HG02981 (cell line): ENCODE results near the gene RRP15.

Experiments used
- ATAC-seq: cut with Tn5 transposase; IDR thresholded peaks from one replicate; pipeline ENCODE4 v1.9.1; 2021; ENCODE audit warnings: mild to moderate bottlenecking, moderate library complexity; ENCODE audit not compliant: unreplicated experiment

RRP15 gene

DNA sequence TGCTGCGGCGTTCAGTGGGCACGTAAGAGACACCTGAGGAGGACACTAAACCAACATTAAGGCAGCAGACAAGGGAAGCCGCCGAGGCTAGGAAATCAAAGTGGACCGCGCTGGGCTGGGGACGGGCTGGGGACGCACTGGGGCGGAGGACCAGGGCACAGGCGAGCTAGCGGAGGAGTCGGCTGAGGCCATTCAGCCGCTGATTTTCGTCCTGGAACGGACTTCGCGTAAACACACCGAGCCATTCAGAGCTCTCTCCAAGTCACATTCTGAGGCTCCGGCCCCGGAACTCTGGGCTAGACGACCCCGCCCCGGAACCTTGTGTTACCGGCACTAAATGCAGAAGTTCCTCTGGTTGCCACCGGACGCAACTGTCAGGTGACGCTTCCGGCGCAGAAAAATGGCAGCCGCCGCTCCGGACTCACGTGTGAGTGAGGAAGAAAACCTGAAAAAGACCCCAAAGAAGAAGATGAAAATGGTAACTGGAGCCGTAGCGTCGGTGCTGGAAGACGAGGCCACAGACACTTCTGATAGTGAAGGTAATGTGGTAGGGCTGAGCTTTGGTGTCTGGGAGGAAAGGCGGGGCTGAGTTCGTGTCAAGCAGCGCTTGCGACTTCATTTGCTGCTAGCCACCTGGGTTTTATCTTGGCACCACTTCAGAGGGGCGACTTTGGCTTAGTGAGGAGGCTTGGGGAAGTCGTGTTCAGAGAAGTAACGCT lies at the start of gene RRP15:
TSS of gene RRP15 (plus strand) at position 377 of the 719 bp plus-strand sequence. CDS start at position 401, 24 bp downstream.
- ATAC-seq: peak; percentile 100

DNA sequence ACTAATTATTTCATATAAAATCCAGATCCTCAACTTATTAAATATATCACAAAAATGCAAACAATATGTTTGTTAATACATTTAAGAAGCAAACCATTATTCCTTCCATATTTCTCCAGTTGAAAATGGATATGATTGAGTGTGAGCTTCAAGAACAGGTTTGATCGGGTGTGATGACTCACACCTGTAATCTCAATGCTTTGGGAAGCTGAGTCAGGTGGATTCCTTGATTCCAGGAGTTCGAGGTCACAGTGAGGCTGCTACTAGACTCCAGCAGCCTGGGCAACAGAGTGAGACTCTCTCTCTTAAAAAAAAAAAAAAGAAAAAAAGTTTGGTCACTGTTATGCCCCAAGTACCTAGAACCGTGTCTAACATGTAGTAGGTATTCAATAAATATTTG lies 42.9 kb upstream of the RRP15 start:
- ATAC-seq: no peak

DNA sequence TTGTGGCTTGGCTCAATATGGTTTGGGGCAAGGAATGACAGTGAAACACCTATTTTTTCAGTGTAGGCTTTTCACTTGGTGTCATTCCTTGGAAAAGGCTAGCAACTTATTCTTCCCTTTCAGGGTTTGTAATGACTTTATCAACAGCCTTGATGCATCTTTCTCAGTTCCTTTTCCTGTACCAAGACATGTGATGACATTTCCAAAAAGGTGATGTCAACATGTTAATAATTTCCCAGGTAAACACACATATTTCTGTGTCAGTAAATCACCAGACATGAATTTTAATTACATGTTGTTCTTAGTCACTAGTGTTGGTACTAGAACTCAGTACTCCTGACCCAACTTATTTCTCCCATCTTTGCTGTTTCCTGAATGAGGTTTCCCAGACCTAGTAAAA lies 37.8 kb upstream of the RRP15 start:
- no peak for ATAC-seq

DNA sequence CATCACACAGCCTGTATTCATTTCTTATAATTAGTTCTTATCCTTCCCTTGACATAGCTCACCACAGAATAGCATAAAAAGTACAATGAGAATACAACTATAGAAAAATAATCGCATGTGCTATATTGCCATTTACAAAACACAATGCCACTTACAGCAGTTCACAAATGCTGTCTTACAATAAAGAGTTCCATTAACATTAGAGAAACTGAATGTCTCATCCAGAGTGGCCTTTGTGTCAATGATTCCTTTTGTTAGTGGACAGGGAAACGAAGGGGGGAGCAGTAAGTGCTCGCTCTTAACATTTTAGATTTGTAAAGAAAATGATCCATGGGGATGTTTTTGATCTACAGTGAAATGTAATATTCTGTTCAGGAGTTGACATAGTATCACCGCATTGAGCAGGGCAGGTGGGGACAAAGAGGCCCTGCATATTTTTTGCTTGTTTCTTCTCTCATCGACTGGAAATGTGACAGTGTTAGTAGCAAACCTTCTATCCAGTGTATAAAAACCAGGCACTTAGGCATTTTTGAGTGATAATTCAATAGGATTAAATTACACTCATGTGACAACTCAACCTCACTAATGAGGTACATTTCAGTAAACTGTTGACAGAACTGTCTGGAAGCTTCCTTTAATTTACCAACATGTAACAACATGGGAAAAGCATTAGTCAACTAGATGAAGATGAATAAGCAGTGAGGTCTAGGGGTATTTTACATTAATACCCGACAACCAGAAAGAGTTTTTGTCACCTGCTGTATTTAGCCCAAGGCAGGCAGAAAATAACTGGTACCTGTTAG lies 35.6 kb upstream of the RRP15 start:
- no peak for ATAC-seq

DNA sequence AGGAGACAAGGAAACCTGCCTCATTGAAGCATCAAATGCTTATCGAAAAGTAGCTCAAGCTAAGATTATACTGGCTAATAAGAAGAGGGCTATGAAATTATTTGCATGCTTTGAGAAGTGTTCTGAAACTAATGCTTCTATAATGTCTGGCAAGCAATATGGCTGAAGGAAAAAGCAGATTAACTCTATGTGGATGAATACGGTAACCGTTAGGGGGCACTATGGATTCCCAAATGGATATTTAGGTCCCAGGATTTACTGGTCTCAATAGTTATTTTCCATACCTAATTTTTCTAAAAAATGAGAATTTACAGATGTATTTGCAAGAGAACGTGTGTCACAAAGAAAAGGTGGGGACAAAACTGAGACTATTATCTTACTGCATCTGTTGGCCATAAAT lies 34.6 kb upstream of the RRP15 start:
- ATAC-seq: no peak

- ATAC-seq: no peak
These were observed 30.7 kb upstream of the RRP15 start for GRCh38 chr1:218254296-218254946.

- no peak for ATAC-seq
These were observed 30.0 kb upstream of the RRP15 start for GRCh38 chr1:218255090-218255489.

- no peak for ATAC-seq
These were observed 27.7 kb upstream of the RRP15 start for GRCh38 chr1:218257371-218257770.

GRCh38 chr1:218257971-218258370 lies 27.1 kb upstream of the RRP15 start:
- ATAC-seq: no peak

- no peak for ATAC-seq
These were observed 25.8 kb upstream of the RRP15 start for GRCh38 chr1:218259339-218259738.

DNA sequence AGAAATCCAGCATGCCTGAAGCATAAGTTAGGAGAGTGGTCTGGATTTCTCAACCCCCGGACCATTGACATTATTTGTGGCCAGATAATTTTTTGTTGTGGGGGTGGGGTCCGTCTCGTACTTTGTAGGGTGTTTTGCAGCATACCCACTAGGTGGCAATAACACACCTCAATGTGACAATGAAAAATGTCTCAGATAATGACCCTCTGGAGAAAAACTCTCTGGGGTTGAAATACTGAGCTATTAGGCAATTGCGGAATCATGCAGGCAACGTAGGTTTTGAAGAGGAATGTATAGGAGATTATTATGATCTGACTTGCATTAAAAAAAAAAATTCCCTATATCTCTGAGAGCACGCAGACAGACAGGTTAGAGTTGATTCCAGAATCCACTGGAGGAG lies 25.3 kb upstream of the RRP15 start:
- peak; percentile 77 for ATAC-seq

- ATAC-seq: no peak
These were observed 22.8 kb upstream of the RRP15 start for GRCh38 chr1:218262259-218262658.

- ATAC-seq: no peak
These were observed 18.7 kb upstream of the RRP15 start for GRCh38 chr1:218266356-218266755.

GRCh38 chr1:218272366-218272765 lies 12.7 kb upstream of the RRP15 start:
- ATAC-seq: no peak

GRCh38 chr1:218273762-218274479 lies 11.2 kb upstream of the RRP15 start:
- no peak for ATAC-seq

DNA sequence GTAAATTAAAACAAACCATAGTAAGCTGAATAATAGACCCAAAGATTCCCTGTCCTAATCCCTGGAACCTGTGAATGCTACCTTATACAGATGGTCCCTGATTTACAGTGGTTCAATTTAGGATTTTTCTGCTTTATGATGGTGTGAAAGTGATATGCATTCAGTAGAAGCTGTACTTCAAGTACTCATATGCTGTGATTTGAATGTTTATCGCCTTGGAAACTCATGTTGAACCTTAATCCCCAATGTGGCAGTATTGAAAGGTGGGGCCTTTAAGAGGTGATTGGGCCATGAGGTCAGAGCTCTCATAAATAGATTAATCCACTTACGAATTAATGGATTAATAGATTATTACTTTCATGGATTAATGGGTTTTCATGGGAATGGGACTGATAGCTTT lies 10.6 kb upstream of the RRP15 start:
- ATAC-seq: no peak

DNA sequence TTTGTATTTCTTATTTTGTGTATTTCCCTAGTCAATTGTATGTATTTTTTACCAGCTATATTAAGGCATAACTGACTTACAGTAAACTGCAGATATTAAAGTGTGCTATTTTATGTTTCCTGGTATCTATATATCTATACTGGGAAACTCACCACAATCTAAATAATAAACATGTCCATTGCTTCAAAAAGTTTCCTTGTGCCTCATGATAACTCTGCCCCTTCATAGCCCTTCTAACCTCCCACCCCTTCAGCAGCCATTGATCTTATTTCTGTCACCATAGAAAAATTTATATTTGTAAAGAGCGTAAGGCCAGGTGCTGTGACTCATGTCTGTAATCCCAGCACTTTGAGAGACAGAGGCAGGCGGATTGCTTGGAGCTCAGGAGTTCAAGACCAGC lies 9.3 kb upstream of the RRP15 start:
- ATAC-seq: no peak

GRCh38 chr1:218281285-218281684 lies 3.8 kb upstream of the RRP15 start:
- no peak for ATAC-seq

DNA sequence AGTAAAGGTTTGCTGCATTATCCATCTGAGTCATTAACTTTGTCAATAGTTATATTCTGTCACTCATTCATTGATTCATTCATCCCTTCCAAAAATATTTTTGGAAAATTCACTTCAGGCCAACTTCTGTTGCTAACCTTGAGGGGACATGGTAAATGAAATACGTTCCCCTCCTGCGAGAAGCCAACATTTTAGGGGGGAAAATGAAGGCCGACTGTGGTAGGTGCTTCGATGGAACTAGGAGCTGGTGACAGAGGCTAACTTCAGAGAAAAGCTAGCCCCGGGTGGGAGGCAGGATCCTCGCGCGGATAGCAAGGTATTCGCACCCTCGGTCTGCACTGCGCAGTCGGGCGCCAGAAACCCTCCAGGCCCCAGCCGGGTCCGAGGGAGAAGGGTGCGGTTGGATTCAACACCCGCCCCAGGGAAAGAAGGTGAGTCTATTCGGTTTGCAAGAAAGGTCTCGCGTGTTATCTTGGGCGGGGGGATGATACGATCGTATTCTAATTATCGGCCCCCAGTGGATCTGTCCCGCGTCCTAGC lies 646 bp upstream of the RRP15 start:
- ATAC-seq: peak; percentile 17

DNA sequence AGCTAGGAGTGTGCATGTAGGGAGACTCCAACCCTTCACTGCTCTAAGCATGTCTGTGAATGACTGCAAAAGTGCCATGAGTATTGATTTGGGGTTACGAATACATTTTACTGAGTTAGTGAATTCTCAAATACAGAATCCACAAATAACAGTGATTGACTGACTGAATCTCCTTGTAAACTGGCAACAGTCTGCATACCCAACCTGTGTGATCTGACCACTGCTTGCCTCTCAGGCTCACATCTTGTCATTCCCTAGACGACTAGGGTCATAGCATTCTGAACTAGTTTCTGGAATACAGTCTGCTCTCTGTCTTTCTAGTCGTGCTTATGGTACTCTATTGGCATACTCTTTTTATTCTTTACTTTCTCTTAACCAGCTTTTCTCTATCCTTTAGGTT lies 7.4 kb downstream of the RRP15 start:
- ATAC-seq: no peak

DNA sequence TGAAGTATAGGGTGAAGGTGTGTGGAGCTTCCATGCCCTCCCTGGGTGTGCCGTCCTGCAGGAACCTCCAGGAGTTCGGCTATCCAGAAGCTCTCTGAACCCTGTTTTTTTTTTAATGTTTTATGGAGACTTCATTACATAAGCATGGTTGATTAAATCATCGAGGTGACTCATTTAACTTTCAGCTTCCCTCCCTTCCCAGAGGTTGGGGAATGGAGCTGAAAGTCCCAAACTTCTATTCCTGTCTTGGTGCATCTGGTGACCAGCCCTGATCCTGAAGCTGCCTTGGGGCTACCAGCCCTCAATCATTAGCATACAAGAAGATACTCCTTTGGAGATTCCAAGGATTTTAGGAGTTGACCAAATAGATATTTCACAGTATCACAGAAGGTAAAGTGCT lies 9.5 kb downstream of the RRP15 start:
- ATAC-seq: no peak
